Common myeloid progenitor, CD34-positive (primary cell): Measurements from ENCODE around the gene CFTR.

ENCODE experiments used
- CTCF ChIA-PET: fragments of 350-600 bp; sonication (Branson Sonifier 250); formaldehyde crosslinking; loops from one replicate; lab custom pipeline; 2021; ENCODE audit warnings: antibody characterized with exemption; lab: Charles Lee
- POLR2A ChIA-PET: fragments of 350-600 bp; sonication (Branson Sonifier 250); formaldehyde crosslinking; loops from one replicate; lab custom pipeline; 2021; ENCODE audit warnings: antibody characterized with exemption; lab: Charles Lee
- DNase-seq, 3 donors: peaks; one replicate each; pipeline versions ENCODE4 v3.0.0 to v3.0.0-alpha.2; 2013
- H3K27ac ChIP-seq, 2 experiments: 1 replicate in 1 of 2; 2 replicates in 1 of 2; pipeline ENCODE4 v1.7.0; 2013; ENCODE audit warnings: inconsistent platforms in 2 of 2, low read length in 2 of 2, mild to moderate bottlenecking in 2 of 2, low read depth in 1 of 2, moderate library complexity in 1 of 2; ENCODE audit not compliant: severe bottlenecking in 2 of 2, insufficient read depth in 1 of 2, poor library complexity in 1 of 2
- H3K27me3 ChIP-seq, 5 experiments: replicated peaks in 2 of 5; 1 replicate in 3 of 5; 2 replicates in 2 of 5; pipeline versions ENCODE4 v1.6.1 to v1.7.0; 2013; ENCODE audit warnings: low read length in 4 of 5, mild to moderate bottlenecking in 2 of 5, moderate library complexity in 2 of 5, inconsistent platforms in 1 of 5; ENCODE audit not compliant: insufficient read depth in 5 of 5, control insufficient read depth in 4 of 5
- H3K36me3 ChIP-seq, 4 experiments: 1 replicate in 2 of 4; 2 replicates in 2 of 4; pipeline versions ENCODE4 v1.6.1 to v1.7.0; 2013; ENCODE audit warnings: low read length in 3 of 4, control low read depth in 1 of 4, mild to moderate bottlenecking in 1 of 4; ENCODE audit not compliant: control insufficient read depth in 4 of 4, insufficient read depth in 4 of 4
- H3K4me1 ChIP-seq, 4 experiments: 1 replicate in 3 of 4; 2 replicates in 1 of 4; pipeline versions ENCODE4 v1.6.1 to v1.7.1; 2013; ENCODE audit warnings: low read length in 3 of 4, mild to moderate bottlenecking in 3 of 4, control low read depth in 1 of 4, inconsistent platforms in 1 of 4, moderate library complexity in 1 of 4; ENCODE audit not compliant: control insufficient read depth in 4 of 4, insufficient read depth in 4 of 4; ENCODE audit errors: control extremely low read depth in 1 of 4
- H3K4me3 ChIP-seq, 7 experiments: 1 replicate in 4 of 7; 2 replicates in 3 of 7; pipeline versions ENCODE4 v1.5.1 to v1.7.0; 2013; ENCODE audit warnings: mild to moderate bottlenecking in 7 of 7, low read length in 6 of 7, moderate library complexity in 6 of 7, inconsistent platforms in 2 of 7, low read depth in 2 of 7, control low read depth in 1 of 7; ENCODE audit not compliant: insufficient read depth in 4 of 7, control insufficient read depth in 1 of 7; ENCODE audit errors: extremely low read depth in 1 of 7
- H3K9me3 ChIP-seq, 5 experiments: 1 replicate in 4 of 5; 2 replicates in 1 of 5; pipeline versions ENCODE4 v1.6.1 to v1.7.1; 2013; ENCODE audit warnings: low read length in 4 of 5, mild to moderate bottlenecking in 2 of 5, inconsistent platforms in 1 of 5, low read depth in 1 of 5, moderate library complexity in 1 of 5; ENCODE audit not compliant: control insufficient read depth in 4 of 5, insufficient read depth in 2 of 5; ENCODE audit errors: control extremely low read depth in 1 of 5
- WGBS: methylation state at CpG from one replicate; pipeline ENCODE4 v1.1.5; 2013; ENCODE audit not compliant: insufficient coverage; 5-methylcytosine and 5-hydroxymethylcytosine counted together

Gene CFTR

DNA sequence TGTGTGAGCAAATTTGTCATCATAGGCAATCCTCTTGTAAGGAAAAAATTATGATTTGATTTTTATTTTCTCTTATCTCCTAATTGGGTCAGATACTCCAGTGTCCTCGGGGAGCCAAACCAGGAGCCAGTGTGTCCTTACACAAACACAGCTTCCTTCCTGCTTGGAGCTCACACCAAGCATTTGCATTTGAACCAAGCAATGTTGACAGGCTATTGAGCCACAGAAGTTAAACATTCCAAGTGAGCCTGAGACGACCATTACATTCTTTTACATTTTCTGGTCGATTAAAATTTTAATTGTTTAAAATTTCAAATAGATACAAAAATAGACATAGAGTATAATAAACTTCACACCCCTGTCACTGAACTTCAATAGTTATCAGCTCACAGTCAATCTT, 194.8 kb downstream of the CFTR start:
- WGBS, result 14% methylated on average over 1 of the region's 3 CpGs
- peaks cover 0 to 17% (median 3%) of the 10 kb centered on the region in 5 experiments for H3K27me3 ChIP-seq
- H3K4me1 ChIP-seq, result no peaks in the 10 kb centered on the region
- no peak overlapping the region for H3K27ac ChIP-seq
- no peak for DNase-seq
- no peaks in the 10 kb centered on the region for H3K9me3 ChIP-seq
- CTCF ChIA-PET, result no interaction called here
- POLR2A ChIA-PET, result no interaction called here
- no peak overlapping the region for H3K4me3 ChIP-seq
- no peaks in the 10 kb centered on the region for H3K36me3 ChIP-seq

DNA sequence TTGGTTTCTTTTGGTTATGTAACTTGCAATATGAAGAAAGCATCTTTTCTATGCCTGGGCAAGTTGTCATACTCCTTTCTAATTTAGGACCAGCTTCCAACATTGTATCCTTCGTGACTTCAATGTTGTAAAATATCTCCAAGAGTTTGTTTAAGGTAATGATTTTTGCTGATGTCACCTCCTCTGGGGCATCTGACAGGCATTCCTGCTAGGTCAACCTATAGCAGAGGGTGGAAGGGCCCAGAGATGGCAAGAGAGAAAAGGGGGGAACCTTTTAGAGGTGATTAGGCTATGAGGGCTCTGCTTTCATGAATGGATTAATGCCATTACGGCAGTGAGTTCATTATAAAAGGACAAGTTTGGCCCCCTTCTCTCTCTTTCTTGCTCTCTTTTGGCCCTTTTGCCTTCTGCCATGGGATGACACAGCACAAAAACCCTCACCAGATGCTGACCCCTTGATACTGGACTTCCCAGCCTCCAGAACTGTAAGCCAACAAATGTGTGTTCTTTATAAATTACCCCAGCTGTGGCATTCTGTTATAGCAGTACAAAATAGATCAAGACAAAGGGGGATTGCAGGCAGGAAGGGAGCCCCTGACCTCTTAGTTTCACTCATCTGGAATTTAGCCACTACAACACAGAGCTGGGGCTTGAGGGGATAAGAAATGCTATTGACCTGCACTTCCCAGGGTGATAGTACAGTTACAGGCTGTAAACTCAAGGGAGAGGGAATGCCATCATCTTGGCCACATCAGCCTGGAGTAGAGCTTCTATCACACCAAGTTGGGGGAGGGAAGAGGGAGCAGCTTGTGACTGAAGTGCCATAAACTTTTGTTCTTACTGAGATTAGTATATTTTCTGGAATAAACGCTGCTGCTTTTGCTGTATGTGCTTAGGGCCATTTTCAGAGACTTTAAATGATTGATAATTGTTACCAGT, 195.9 kb downstream of the CFTR start:
- Histone ChIP-seq H3K27me3 (peaks cover 0 to 17% (median 3%) of the 10 kb centered on the region in 5 experiments), H3K4me3 (no peak overlapping the region), H3K9me3 (no peaks in the 10 kb centered on the region), H3K4me1 (no peaks in the 10 kb centered on the region), H3K27ac (no peak overlapping the region), H3K36me3 (no peaks in the 10 kb centered on the region)
- ChIA-PET CTCF (no interaction called here), POLR2A (no interaction called here)
- 91% methylated on average over 1 of the region's 3 CpGs for WGBS
- no peak for DNase-seq

DNA sequence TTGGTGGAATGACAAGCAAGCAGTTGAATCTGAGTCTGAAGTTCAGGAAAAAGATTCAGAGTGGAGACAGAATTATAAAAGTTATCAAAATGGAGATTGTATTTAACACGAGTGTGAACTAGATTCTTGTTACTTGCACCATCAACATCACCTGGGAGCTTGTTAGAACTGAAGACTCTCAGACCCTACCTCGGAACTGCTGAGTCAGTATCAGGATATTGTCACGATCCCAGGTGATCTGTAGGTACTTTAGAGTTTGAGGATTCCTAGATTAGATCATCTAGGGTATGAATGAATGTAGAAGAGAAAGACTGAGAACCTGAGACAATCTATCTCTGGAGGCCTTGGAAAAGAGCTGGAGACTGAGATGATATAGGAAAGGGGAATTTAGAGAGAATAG, 199.3 kb downstream of the CFTR start:
- Histone ChIP-seq H3K4me3 (no peak overlapping the region), H3K36me3 (no peaks in the 10 kb centered on the region), H3K27ac (no peak overlapping the region), H3K27me3 (peaks cover 0 to 23% (median 3%) of the 10 kb centered on the region in 5 experiments), H3K9me3 (no peaks in the 10 kb centered on the region), H3K4me1 (no peaks in the 10 kb centered on the region)
- CTCF ChIA-PET, result no interaction called here
- POLR2A ChIA-PET, result no interaction called here
- DNase-seq, result no peak
- 100% methylated on average over 1 of the region's 3 CpGs for WGBS

DNA sequence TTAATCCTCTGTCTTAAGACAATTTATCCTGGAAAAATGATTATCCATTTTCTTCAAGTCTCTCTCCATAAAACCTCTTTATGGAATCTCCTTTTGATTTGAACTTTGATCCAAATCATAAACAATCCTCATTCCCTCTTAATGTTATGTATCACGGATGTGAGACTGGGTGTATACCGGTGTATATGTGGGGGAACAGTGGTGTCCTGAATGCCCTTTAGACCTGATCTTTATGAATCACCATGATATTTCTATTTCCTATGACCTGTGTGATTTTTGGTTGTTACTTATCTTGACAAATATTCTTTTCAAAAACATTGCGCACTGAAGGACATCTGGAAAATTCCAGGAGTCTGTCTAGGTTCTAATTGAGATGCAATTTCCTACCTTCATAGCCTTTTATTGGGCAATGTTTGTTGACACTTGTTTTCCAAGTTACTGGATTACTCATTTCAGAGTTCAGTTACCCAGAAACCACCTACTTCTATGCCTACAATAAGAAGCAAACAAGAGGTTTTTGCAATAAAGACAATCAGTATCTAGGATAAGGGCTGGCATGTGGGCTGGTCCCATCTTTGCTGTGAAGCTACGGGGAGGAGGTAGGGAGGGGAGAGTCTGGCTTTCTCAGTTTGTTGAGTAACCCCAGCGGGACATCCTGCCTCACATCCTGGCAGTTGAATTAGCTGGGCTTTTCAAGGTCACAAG, 203.0 kb downstream of the CFTR start:
- Histone ChIP-seq H3K4me3 (no peak overlapping the region), H3K9me3 (no peaks in the 10 kb centered on the region), H3K27me3 (peaks cover 0 to 17% (median 3%) of the 10 kb centered on the region in 5 experiments), H3K27ac (no peak overlapping the region), H3K36me3 (no peaks in the 10 kb centered on the region), H3K4me1 (no peaks in the 10 kb centered on the region)
- DNase-seq, result no peak
- POLR2A ChIA-PET, result no interaction called here
- CTCF ChIA-PET, result no interaction called here
- 75% methylated on average over 1 of the region's 5 CpGs for WGBS

DNA sequence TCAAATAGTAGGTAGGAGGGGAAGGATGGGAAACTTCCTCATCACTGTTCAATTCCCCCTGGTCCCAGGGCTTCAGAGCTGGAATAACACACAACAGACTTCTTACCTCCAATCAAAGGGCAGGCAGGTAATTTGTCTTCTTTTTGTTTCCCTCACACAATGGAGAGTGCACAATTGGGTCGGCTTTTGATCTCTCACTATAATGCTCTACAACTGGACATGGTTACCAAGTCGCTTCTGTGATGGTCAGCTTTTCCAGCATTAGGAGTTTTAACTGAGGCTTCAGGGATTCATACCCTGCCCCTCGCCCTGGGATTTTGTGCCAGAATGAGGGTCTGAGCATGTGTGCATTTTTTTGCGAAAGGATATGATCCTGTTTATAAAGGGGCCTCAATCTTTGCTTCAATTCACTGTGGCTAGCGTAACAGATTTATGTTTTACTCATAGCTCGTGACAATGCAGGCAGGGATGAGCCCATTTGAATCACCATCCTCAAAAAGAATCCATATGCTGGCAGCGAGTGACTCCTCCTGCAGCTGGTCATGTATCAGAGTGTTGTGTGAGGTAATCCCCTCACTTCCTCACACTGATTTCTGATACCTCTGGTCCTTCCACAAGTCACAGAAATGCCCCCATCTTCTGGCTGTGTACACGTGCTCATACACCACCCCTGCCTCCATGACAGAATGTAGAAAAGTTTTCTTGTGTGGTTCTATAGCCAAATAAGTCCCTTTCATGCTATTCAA, 203.8 kb downstream of the CFTR start:
- ChIA-PET CTCF (no interaction called here), POLR2A (no interaction called here)
- 89% methylated on average over 6 of the region's 8 CpGs for WGBS

DNA sequence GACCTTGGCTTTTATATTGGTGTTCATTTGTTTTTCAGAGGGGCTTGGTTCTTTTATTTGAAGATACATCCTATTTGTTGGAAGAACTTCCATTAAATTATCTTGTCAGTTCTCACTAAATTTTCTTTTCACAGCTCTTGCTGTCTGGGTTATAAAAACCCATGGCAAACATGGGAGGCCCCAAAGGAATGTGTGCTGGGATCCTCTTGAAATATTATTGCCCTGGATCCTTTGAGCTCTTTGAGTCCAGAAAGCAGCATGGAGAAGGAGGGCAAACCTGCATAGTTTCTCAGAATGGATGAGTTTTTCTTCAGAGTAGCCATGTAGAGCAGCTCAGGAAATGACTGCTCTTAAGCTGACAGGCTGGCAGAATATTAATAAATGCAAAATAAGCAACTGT, 206.0 kb downstream of the CFTR start:
- no peaks in the 10 kb centered on the region for H3K9me3 ChIP-seq
- no peak overlapping the region for H3K27ac ChIP-seq
- ChIA-PET CTCF (no interaction called here), POLR2A (no interaction called here)
- H3K4me1 ChIP-seq, result no peaks in the 10 kb centered on the region
- DNase-seq, result no peak
- H3K27me3 ChIP-seq, result peaks cover 0 to 8% (median 0%) of the 10 kb centered on the region in 5 experiments
- H3K4me3 ChIP-seq, result no peak overlapping the region
- no peaks in the 10 kb centered on the region for H3K36me3 ChIP-seq

More for the DNA sequence above, 203.8 kb downstream of the CFTR start:
- Histone ChIP-seq H3K4me1 (no peaks in the 10 kb centered on the region), H3K36me3 (no peaks in the 10 kb centered on the region), H3K9me3 (no peaks in the 10 kb centered on the region), H3K4me3 (no peak overlapping the region), H3K27me3 (peaks cover 0 to 13% (median 0%) of the 10 kb centered on the region in 5 experiments), H3K27ac (no peak overlapping the region)
- DNase-seq, result no peak
